Measurements from ENCODE around the gene FRY.

FRY gene

GRCh38 chr13:32323912-32324311 lies 292.3 kb downstream of the FRY start:
- no peaks in the 10 kb centered on the region for H3K4me1 ChIP-seq (ENCODE audit: control insufficient read depth, insufficient read depth, low read length)
- no peak overlapping the region for H3K4me3 ChIP-seq (ENCODE audit: low read depth, low read length)
- H3K9me3 ChIP-seq (ENCODE audit: control insufficient read depth, insufficient read depth, low read length): no peaks in the 10 kb centered on the region
- H3K9ac ChIP-seq (ENCODE audit: low read depth, low read length): no peak overlapping the region
- H3K36me3 ChIP-seq (ENCODE audit: control insufficient read depth, insufficient read depth, low read length): no peaks in the 10 kb centered on the region
- no peaks in the 10 kb centered on the region for H3K27me3 ChIP-seq (ENCODE audit: control insufficient read depth, insufficient read depth, low read length)

- H3K4me3 ChIP-seq (ENCODE audit: low read depth, low read length): no peak overlapping the region
- H3K4me1 ChIP-seq (ENCODE audit: control insufficient read depth, insufficient read depth, low read length): no peaks in the 10 kb centered on the region
- no peaks in the 10 kb centered on the region for H3K36me3 ChIP-seq (ENCODE audit: control insufficient read depth, insufficient read depth, low read length)
- H3K9ac ChIP-seq (ENCODE audit: low read depth, low read length): no peak overlapping the region
- H3K9me3 ChIP-seq (ENCODE audit: control insufficient read depth, insufficient read depth, low read length): no peaks in the 10 kb centered on the region
- H3K27me3 ChIP-seq (ENCODE audit: control insufficient read depth, insufficient read depth, low read length): no peaks in the 10 kb centered on the region
Observed at GRCh38 chr13:32330441-32330840, 298.9 kb downstream of the FRY start.

GRCh38 chr13:32334671-32335070 lies 303.1 kb downstream of the FRY start:
- no peaks in the 10 kb centered on the region for H3K27me3 ChIP-seq (ENCODE audit: control insufficient read depth, insufficient read depth, low read length)
- no peak overlapping the region for H3K9ac ChIP-seq (ENCODE audit: low read depth, low read length)
- H3K36me3 ChIP-seq (ENCODE audit: control insufficient read depth, insufficient read depth, low read length): peaks cover 4% of the 10 kb centered on the region
- H3K4me3 ChIP-seq (ENCODE audit: low read depth, low read length): no peak overlapping the region
- H3K9me3 ChIP-seq (ENCODE audit: control insufficient read depth, insufficient read depth, low read length): no peaks in the 10 kb centered on the region
- peaks cover 5% of the 10 kb centered on the region for H3K4me1 ChIP-seq (ENCODE audit: control insufficient read depth, insufficient read depth, low read length)

GRCh38 chr13:32340914-32341313 lies 309.3 kb downstream of the FRY start:
- Histone ChIP-seq H3K9ac (ENCODE audit: low read depth, low read length) (no peak overlapping the region), H3K4me3 (ENCODE audit: low read depth, low read length) (no peak overlapping the region), H3K36me3 (ENCODE audit: control insufficient read depth, insufficient read depth, low read length) (peaks cover 2% of the 10 kb centered on the region), H3K4me1 (ENCODE audit: control insufficient read depth, insufficient read depth, low read length) (peaks cover 5% of the 10 kb centered on the region), H3K27me3 (ENCODE audit: control insufficient read depth, insufficient read depth, low read length) (no peaks in the 10 kb centered on the region), H3K9me3 (ENCODE audit: control insufficient read depth, insufficient read depth, low read length) (no peaks in the 10 kb centered on the region)

- H3K4me3 ChIP-seq (ENCODE audit: low read depth, low read length): no peak overlapping the region
- peaks cover 4% of the 10 kb centered on the region for H3K4me1 ChIP-seq (ENCODE audit: control insufficient read depth, insufficient read depth, low read length)
- no peaks in the 10 kb centered on the region for H3K27me3 ChIP-seq (ENCODE audit: control insufficient read depth, insufficient read depth, low read length)
- H3K9me3 ChIP-seq (ENCODE audit: control insufficient read depth, insufficient read depth, low read length): no peaks in the 10 kb centered on the region
- H3K9ac ChIP-seq (ENCODE audit: low read depth, low read length): no peak overlapping the region
- peaks cover 3% of the 10 kb centered on the region for H3K36me3 ChIP-seq (ENCODE audit: control insufficient read depth, insufficient read depth, low read length)
Observed at GRCh38 chr13:32347651-32348050, 316.1 kb downstream of the FRY start.
